Fibroblast of lung (primary cell): ENCODE measurements around the gene RBMXL2. TPM values are rescaled to one million over a fixed set of nuclear protein-coding genes. Genes with fewer than 3 reads are reported as not detected.

ENCODE experiments used
- DNase-seq, 2 donors: peaks; one replicate each; pipeline versions ENCODE4 v3.0.0 to v3.0.0-alpha.2; 2010; ENCODE audit warnings: low read depth in 2 of 2
- H2AFZ ChIP-seq: 2 replicates; pipeline ENCODE4 v1.5.1; 2012; ENCODE audit warnings: low read length, control low read depth, inconsistent platforms
- H3K27ac ChIP-seq: 2 replicates; pipeline ENCODE4 v1.5.1; 2011; ENCODE audit warnings: low read length, control low read depth; ENCODE audit not compliant: insufficient read depth
- H3K27me3 ChIP-seq: 2 replicates; pipeline ENCODE4 v1.5.1; 2011; ENCODE audit warnings: mild to moderate bottlenecking, low read length; ENCODE audit not compliant: control insufficient read depth, insufficient read depth
- H3K36me3 ChIP-seq: 2 replicates; pipeline ENCODE4 v1.5.1; 2011; ENCODE audit warnings: low read length; ENCODE audit not compliant: control insufficient read depth, insufficient read depth
- H3K4me1 ChIP-seq: 2 replicates; pipeline ENCODE4 v1.5.1; 2011; ENCODE audit warnings: low read length; ENCODE audit not compliant: control insufficient read depth, insufficient read depth; ENCODE audit errors: extremely low read depth
- H3K4me2 ChIP-seq: 2 replicates; pipeline ENCODE4 v1.5.1; 2011; ENCODE audit warnings: low read length, control low read depth; ENCODE audit not compliant: insufficient read depth; ENCODE audit errors: extremely low read depth
- H3K4me3 ChIP-seq, 4 experiments: fragments of 200-600 bp in 1 of 4; sonication (generic) in 1 of 4; replicated peaks in 1 of 4; 2 replicates each; pipeline ENCODE4 v1.5.1; 2011 to 2016; ENCODE audit warnings: low read length in 4 of 4, low read depth in 3 of 4, mild to moderate bottlenecking in 3 of 4, control low read depth in 2 of 4, inconsistent platforms in 1 of 4, mixed read lengths in 1 of 4; ENCODE audit not compliant: insufficient read depth in 1 of 4; ENCODE audit errors: control extremely low read depth in 1 of 4
- H3K79me2 ChIP-seq: 2 replicates; pipeline ENCODE4 v1.5.1; 2012; ENCODE audit warnings: mild to moderate bottlenecking, low read length, inconsistent platforms; ENCODE audit not compliant: control insufficient read depth, insufficient read depth
- H3K9ac ChIP-seq: 2 replicates; pipeline ENCODE4 v1.5.1; 2011; ENCODE audit warnings: mild to moderate bottlenecking, low read length, control low read depth; ENCODE audit not compliant: insufficient read depth
- H3K9me3 ChIP-seq: 2 replicates; pipeline ENCODE4 v1.5.1; 2012; ENCODE audit warnings: low read depth, low read length; ENCODE audit not compliant: control insufficient read depth, insufficient read depth
- H4K20me1 ChIP-seq: 2 replicates; pipeline ENCODE4 v1.5.1; 2011; ENCODE audit warnings: low read length; ENCODE audit not compliant: control insufficient read depth, insufficient read depth; ENCODE audit errors: extremely low read depth
- CTCF ChIP-seq, 2 donors: IDR thresholded peaks in 1 of 2; conservative IDR thresholded peaks in 1 of 2; 1 replicate in 1 of 2; 2 replicates in 1 of 2; pipeline ENCODE4 v1.5.1; 2011 to 2012; ENCODE audit warnings: low read length in 2 of 2, control low read depth in 1 of 2, inconsistent platforms in 1 of 2, low read depth in 1 of 2, mild to moderate bottlenecking in 1 of 2
- EZH2 ChIP-seq: IDR thresholded peaks from 2 replicates; pipeline ENCODE4 v1.5.1; 2012; ENCODE audit warnings: low read length, control low read depth, mild to moderate bottlenecking; ENCODE audit errors: missing control alignments
- polyA plus RNA-seq, 2 donors: library from polyadenylated mRNA; depleted of rRNA in 1 of 2; stranded (reverse) in 1 of 2; unstranded in 1 of 2; fragments of >200 nt; gene quantifications; 2 replicates each; pipeline ENCODE4 v1.2.1, GENCODE V29; 2011 to 2012; ENCODE audit warnings: missing spikeins in 1 of 2
- total RNA-seq: library from RNA; depleted of rRNA; stranded (reverse); fragments of >200 nt; gene quantifications from 2 replicates; pipeline ENCODE4 v1.2.1, GENCODE V29; 2014

Gene RBMXL2
- total and polyA plus RNA-seq, 2 donors (not counting 1 experiment from before 2014, with no cell fraction given) = under 0.01 TPM; not detected in 1

- Histone ChIP-seq H3K36me3 (no peaks in the 10 kb centered on the region), H4K20me1 (no peaks in the 10 kb centered on the region), H3K4me1 (peaks cover 2% of the 10 kb centered on the region), H3K9me3 (no peaks in the 10 kb centered on the region), H3K4me3 (no peak overlapping the region), H3K4me2 (no peak overlapping the region), H3K27ac (no peak overlapping the region), H2AFZ (no peak overlapping the region), H3K27me3 (no peaks in the 10 kb centered on the region), H3K9ac (no peak overlapping the region), H3K79me2 (no peaks in the 10 kb centered on the region)
- DNase-seq = no peak
- TF ChIP-seq CTCF (conservative IDR thresholded peaks at IDR 0.05 in 1 of 2, IDR thresholded peaks at IDR 0.05 in 1 of 2; ENCODE audit: low read depth in 1 of 2, low read length in 2 of 2) (no peak), EZH2 (no peak)
Measured at GRCh38 chr11:7062534-7062933, 26.3 kb upstream of the RBMXL2 start.

GRCh38 chr11:7072401-7073028, 16.3 kb upstream of the RBMXL2 start:
- Histone ChIP-seq H3K27me3 (no peaks in the 10 kb centered on the region), H4K20me1 (no peaks in the 10 kb centered on the region), H3K4me1 (no peaks in the 10 kb centered on the region), H3K9ac (no peak overlapping the region), H3K79me2 (no peaks in the 10 kb centered on the region), H2AFZ (no peak overlapping the region), H3K27ac (no peak overlapping the region), H3K4me3 (no peak overlapping the region), H3K9me3 (no peaks in the 10 kb centered on the region), H3K36me3 (no peaks in the 10 kb centered on the region), H3K4me2 (no peak overlapping the region)
- DNase-seq = no peak
- TF ChIP-seq EZH2 (no peak), CTCF (conservative IDR thresholded peaks at IDR 0.05 in 1 of 2, IDR thresholded peaks at IDR 0.05 in 1 of 2; ENCODE audit: low read depth in 1 of 2, low read length in 2 of 2) (no peak)

DNA sequence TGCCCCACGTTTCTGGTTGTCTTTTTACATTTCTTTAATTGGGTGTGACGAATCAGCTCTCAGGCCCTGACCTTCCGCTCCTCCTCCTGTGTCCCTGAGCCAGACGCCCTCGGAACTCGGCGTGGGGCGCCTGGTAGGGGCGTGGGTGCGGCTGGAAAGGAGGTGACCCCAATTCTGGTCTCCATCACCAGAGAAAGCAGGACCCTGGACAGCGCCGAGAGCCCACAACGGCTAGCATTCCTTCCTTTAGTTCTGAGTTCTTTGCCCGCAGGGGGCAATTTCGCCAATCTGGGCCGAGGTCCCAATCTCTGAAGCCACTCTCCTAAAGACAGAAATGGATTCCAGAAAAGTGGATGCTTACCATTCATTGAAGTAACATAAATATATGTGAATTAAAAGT, 11.7 kb upstream of the RBMXL2 start:
- Histone ChIP-seq H3K27ac (no peak overlapping the region), H3K79me2 (no peaks in the 10 kb centered on the region), H2AFZ (no peak overlapping the region), H4K20me1 (no peaks in the 10 kb centered on the region), H3K4me2 (no peak overlapping the region), H3K4me1 (no peaks in the 10 kb centered on the region), H3K9ac (no peak overlapping the region), H3K27me3 (no peaks in the 10 kb centered on the region), H3K9me3 (no peaks in the 10 kb centered on the region), H3K4me3 (no peak overlapping the region), H3K36me3 (no peaks in the 10 kb centered on the region)
- no peak for DNase-seq
- TF ChIP-seq CTCF (conservative IDR thresholded peaks at IDR 0.05 in 1 of 2, IDR thresholded peaks at IDR 0.05 in 1 of 2; ENCODE audit: low read depth in 1 of 2, low read length in 2 of 2) (no peak), EZH2 (no peak)
